GM18498 (cell line): ENCODE measurements around the gene DTNB.
"Not testable (repeated sequence)": the region's sequence is repeated elsewhere in the genome, so short reads cannot be mapped to it uniquely, and the experiment has no call there.

ENCODE experiments used
- ATAC-seq: cut with Tn5 transposase; IDR thresholded peaks from one replicate; pipeline ENCODE4 v1.9.1; 2021; ENCODE audit warnings: mild to moderate bottlenecking, moderate library complexity; ENCODE audit not compliant: unreplicated experiment

The DTNB gene

GRCh38 chr2:25549571-25549970, 123.8 kb downstream of the DTNB start:
- not testable (repeated sequence) for ATAC-seq

- ATAC-seq = no peak
These were observed 124.8 kb downstream of the DTNB start for GRCh38 chr2:25548601-25549000.

DNA sequence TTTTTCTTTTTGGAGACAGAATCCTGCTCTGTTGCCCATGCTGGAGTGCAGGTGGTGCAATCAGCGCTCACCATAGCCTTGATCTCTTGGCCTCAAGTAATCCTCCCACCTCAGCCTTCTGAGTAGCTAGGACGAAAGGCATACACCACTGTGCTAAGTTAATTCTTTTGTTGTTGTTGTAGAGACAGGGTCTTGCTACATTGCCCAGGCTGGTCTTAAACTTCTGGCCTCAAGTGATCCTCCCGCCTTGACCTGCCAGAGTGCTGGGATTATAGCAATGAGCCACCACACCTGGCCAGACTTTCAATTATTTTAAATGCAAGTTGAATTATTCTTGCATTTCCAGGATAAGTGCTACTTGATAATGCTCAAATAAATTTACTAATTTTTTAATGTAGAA, 126.5 kb downstream of the DTNB start:
- ATAC-seq = no peak

DNA sequence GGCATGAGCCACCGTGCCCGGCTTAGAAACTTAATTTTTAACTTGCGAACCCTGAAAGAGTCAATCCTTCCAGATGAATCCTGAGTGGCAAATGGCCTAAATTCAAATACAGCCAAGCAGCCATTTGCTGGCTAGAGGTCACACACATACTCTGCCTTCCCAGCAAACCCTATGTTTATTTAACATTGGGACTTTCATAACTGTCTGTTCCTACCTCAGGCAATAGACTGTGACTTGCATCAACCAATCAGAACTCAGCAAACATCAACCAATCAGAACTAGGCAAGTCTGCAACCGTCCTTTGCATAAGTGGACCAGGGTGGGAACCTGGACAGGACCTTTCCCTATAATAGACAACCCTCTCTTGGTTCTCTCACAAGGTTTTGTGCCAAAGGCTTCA, 127.5 kb downstream of the DTNB start:
- no peak for ATAC-seq

- ATAC-seq = no peak
These were observed 128.9 kb downstream of the DTNB start for GRCh38 chr2:25544445-25544844.

DNA sequence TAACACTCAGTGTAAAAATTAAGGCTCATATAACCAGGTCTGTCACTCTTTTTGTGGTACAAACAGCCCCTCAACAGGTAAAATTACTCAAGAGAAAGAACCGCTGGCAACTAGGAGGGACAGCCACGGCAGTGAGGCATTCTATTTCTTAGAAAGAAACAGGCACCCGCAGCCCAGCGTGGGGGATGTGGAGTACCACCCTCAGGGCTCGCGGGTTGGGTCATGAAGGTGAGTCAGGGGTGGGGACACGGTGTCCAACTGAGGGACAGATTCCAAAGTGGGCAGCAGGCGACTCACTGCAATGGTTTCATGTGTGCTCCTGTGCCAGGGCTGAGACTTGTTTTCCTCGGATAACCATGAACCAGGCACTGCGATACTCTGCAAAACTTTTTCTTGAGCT, 129.4 kb downstream of the DTNB start:
- ATAC-seq = no peak

DNA sequence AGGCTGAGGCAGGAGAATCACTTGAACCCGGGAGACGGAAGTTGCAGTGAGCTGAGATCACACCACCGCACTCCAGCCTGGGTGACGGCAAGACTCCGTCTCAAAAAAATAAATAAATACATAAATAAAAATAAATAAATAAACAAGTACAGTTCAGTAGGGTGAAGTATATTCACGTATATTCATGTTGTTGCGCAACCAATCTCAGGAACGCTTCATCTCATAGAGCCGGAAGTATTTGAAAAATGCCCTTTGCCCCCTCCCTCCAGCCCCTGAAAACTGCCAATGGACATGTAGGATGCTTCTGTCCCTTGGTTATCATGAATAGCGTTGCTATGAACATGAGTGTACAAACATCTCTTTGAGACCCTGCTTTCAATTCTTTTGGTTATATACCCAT, 132.0 kb downstream of the DTNB start:
- no peak for ATAC-seq

DNA sequence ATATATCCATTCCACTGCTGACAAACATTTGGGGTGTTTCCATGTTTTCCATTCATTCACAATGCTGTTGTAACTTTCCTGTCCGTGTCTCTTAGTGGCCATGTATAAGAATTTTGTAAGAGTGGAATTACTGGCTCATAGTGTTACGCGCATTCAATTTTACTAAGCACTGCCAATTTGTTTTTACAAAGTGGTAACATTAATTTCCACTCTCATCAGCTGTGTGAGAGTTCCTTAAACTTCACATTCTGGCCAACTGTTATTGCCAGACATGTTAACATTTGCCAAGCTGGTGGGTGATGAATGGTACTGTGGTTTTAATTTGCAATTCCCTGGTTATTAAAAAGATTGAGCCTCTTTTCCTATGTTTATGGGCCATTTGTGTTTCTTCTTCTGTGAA, 134.2 kb downstream of the DTNB start:
- no peak for ATAC-seq

GRCh38 chr2:25537526-25537925, 135.9 kb downstream of the DTNB start:
- ATAC-seq = no peak

- not testable (repeated sequence) for ATAC-seq
These were observed 137.7 kb downstream of the DTNB start for GRCh38 chr2:25535411-25536289.

GRCh38 chr2:25534937-25535336, 138.4 kb downstream of the DTNB start:
- ATAC-seq = not testable (repeated sequence)

- no peak for ATAC-seq
These were observed 138.9 kb downstream of the DTNB start for GRCh38 chr2:25534455-25534854.

DNA sequence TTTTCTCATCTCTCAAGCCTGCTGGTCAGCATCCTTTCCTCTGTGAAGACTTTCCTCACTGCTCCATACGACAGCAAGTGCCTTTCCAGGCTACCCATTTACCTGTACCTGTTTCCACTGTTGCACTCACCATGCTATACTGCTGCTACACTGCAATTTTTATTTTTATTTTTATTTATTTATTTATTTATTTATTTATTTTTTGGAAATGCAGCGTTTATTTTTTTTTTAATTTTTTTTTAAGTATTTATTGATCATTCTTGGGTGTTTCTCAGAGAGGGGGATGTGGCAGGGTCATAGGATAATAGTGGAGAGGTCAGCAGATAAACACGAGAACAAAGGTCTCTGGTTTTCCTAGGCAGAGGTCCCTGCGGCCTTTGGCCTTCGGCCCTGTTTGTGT, 139.6 kb downstream of the DTNB start:
- not testable (repeated sequence) for ATAC-seq

DNA sequence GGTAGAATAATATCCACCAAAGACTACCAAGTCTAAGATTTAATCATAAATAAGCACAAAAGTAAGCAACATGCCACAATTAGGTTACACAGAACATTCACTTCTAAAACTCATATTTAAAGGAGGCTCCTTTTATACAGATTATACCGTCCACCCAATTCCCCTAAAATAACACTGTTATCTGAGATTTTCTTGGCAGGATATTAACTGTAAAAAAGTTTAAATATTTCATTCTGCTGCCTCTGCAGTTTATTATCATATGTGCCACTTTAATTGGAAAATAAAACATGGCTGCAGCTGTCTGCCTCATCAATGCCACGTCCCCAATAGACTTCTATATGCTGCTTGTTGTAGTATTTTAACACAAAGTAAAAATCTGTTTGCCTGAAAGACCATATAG, 140.9 kb downstream of the DTNB start:
- ATAC-seq = no peak

GRCh38 chr2:25529034-25529433, 144.3 kb downstream of the DTNB start:
- no peak for ATAC-seq

DNA sequence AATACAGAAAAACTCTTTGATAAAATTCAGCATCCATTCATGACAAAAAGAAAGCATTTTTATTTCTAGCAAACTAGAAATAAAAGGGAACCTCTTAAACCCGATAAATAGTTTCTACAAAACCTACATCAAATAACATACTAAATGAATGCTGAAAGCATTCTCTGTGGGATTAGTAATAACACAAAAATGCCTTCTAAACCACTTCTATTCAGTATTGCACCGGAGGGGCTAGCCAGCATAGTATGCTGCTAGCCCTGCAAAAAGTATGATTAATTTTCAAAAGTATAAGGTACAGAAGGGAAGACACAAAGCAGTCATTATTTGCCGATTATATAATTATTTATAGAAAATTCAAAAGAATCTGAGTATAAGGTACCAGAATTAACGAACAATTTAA, 145.2 kb downstream of the DTNB start:
- ATAC-seq = no peak

GRCh38 chr2:25524507-25524906, 148.9 kb downstream of the DTNB start:
- ATAC-seq = no peak

DNA sequence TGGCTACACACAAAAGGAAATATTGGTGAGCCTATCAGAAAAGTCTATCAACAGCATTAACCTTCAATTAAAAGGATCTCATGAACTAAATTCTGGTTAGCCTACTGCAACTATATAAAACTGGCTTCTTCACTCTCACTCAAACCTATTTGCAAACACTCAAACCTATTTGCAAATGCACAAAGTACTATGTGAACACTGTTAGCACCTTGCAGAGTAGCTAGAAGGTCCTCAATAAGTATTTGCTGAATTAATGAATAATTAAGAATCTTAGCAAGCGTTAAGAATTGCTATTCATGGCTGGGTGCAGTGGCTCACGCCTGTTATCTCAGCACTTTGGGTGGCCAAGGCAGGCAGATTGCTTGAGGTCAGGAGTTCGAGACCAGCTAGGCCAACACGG, 150.3 kb downstream of the DTNB start:
- no peak for ATAC-seq

DNA sequence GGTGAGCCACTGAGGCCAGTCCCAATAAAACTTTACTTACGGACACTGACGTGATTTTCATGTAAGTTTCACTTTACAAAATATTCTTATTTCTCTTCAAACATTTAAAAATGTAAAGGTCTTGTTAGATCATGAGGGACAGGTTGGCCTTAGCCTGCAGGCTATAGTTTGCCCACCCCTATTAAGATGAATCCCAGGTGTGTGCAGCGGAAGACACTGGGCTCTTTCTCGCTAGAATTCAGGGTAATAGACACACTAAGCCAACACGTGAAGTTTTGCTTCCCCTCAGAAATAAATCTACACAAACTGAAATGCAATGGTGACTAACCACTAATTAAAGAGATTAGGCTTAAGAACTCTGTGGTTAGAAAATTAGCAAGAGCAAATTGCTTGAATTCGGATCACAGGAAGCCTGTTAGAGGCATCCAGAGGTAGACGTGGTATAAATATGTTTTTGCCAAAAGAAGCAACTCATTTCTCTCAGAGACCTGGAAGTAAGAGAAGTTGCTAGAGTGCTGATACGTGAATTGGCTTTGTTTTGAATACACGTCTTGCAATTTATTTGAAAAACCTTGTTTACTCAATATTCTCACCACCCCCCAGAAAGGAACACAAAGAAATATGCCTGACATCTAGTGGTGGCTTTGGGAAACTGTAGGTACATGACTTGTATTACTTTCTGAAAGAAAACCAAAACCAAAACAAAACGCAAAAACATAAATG, 151.6 kb downstream of the DTNB start:
- peak; percentile 86 for ATAC-seq

GRCh38 chr2:25521126-25521525, 152.3 kb downstream of the DTNB start:
- no peak for ATAC-seq

DNA sequence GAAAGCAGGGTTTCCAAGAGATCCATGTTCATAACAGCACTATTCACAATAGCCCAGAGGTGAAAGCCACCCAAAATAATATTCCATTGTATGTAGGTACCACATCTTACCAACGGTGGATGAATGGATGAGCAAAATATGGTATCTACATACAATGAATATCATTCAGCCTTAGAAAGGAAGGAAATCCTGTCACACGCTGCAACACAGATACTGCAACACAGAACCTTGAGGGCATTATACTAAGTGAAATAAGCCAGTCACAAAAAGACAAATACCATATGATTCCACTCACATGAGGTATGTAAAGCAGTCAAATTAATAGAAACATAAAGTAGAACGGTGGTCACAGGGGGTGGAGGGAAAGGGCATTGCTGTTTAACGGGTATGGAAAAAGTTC, 155.7 kb downstream of the DTNB start:
- ATAC-seq = no peak

- peak; percentile 68 for ATAC-seq
These were observed 159.2 kb downstream of the DTNB start for GRCh38 chr2:25514043-25514637.
